NCI-H1694 (cell line): ENCODE data around the gene TRMT61A.
A peak's percentile ranks its signal among the peaks of the same experiment; 100 is the strongest.

Source experiments
- DNase-seq: peaks from one replicate; lab custom pipeline; 2025; lab: John Stamatoyannopoulos, UW

The TRMT61A gene

DNA sequence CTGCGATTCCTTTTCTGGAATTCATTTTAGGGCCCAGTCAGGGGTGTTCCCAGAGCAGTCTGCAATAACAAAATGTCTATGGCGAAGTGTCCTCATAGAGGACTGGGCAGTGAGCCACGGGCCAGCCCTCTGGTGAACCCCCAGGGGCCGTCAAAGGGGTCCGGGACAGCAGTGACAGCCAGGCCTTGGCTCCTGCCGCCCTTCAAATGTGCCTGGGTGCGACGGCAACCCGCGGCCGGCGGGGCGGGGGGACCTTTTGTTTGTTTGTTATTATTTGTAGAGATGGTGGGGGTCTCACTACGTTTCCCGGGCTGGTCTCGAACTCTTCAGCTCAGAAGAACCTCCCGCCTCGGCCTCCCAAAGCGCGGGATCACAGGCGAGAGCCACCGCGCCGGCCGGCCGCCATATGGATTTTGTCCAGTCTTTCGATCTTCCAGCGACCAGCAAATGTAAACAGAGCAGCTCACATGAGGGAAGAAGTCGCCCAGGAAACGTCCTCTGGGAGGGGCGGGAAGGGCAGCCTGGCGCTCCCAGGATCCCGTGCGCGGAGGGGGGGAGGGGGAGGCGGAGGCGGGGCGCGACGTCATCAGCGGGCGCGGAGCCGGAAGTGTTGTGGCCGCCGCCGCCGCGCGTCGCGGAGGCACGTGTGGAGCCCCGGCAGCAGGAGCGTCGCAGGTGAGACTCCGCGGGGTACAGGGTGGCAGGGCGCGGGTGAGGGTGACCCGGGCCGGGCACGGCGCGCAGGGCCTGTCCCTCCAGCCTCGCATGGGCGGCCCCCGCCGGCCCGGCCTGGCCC lies at the start of gene TRMT61A:
Gene TRMT61A (plus strand): TSS at position 610 of the 796 bp plus-strand sequence. CDS start 783 bp downstream, outside the sequence.
- DNase-seq, result peak; percentile 92

- DNase-seq, result no peak
These were observed 48.4 kb upstream of the TRMT61A start for GRCh38 chr14:103480595-103480994.

DNA sequence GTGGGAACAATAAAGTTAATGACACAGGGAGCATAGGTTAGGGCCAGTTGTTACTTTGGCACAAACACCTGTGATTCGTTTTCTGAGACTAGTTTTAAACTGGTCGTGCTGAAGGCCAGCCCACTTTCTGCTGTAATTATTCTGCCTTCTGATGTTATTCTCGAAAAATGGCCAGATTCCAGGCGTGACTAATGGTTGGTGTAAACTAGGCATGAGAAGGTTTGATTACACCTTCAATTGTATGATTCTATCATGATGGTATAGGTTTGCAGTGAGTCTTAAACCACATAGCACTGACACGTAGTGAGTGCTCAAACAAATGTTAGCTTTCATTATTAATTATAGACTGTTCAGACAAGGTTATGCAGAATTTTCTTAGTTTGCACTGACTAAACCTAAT lies 45.4 kb upstream of the TRMT61A start:
- peak; percentile 45 for DNase-seq

DNA sequence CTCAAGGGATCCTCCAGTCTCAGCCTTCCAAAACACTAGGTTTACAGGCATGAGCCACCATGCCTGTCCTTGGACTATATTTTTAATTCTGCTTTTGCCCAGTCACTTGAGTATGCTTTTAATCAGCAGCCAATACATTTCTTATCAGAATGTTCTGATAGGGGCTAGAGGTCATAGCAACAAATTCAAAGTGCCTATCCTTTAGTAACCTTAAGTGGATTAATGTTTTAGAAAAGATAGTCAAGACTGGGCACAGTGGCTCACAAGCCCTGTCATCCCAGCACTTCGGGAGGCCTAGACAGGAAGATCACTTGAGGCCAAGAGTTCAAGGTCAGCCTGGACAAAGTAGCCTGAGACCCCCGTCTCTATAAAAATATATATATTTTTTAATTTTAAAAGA lies 43.5 kb upstream of the TRMT61A start:
- no peak for DNase-seq

DNA sequence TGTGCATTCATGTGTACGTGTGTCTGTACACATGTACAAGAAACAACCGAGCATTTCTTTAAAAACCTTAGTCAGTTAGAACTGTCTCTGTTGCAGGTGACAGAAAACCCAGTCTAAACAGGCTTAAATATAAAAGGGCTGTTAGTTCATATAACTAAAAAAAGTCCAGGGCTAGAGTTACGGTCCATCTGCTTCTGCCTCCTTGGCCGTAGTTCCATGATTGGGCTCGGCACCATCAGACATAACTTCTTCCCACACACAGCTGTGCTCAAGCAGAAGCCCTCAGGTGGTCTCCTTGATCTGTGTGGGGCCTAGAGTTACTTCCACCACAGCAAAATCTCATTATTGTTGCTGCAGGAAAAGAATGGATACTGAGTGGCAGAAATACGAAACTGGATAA lies 40.9 kb upstream of the TRMT61A start:
- DNase-seq, result no peak

- no peak for DNase-seq
These were observed 40.0 kb upstream of the TRMT61A start for GRCh38 chr14:103488960-103489359.

GRCh38 chr14:103489621-103490020 lies 39.4 kb upstream of the TRMT61A start:
- DNase-seq, result no peak

GRCh38 chr14:103491691-103492090 lies 37.3 kb upstream of the TRMT61A start:
- no peak for DNase-seq

- no peak for DNase-seq
These were observed 36.7 kb upstream of the TRMT61A start for GRCh38 chr14:103492156-103492925.

- no peak for DNase-seq
These were observed 33.1 kb upstream of the TRMT61A start for GRCh38 chr14:103495854-103496253.

DNA sequence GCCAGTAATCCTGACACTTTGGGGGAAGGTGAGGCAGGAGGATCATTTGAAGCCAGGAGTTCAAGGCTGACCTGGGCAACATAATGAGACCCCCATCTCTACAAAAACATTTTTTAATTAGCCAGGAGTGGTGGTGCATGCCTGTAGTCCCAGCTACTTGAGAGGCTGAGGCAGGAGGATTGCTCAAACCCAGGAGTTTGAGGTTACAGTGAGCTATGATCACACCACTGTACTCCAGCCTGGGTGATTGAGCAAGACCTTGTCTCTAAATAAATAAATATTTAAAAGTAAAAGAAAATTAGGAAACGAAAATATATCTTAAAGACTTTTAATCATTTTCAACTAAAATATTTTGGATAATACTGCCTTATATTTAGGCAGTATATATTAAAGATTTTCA lies 32.2 kb upstream of the TRMT61A start:
- no peak for DNase-seq

DNA sequence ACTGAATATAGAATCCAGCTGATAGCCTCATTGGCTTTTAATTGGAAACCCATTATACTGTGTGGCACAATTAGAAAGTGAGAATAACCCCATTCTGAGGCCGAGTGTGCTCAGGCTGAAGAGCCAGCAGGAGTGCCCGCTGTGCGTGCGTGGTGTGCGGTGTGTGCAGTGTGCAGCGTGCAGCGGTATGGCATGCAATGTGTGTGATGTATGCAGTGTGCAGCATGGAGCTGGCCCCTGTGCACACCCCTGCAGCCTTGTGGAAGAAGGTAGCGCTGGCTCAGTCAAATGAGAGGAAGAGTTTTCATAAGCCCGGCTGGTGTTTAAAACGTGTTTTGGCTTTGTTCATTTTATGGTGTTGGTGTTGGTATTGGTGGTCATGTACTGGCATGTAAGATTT lies 29.3 kb upstream of the TRMT61A start:
- DNase-seq, result no peak

- DNase-seq, result peak; percentile 99
These were observed 28.6 kb upstream of the TRMT61A start for GRCh38 chr14:103500148-103500990.

DNA sequence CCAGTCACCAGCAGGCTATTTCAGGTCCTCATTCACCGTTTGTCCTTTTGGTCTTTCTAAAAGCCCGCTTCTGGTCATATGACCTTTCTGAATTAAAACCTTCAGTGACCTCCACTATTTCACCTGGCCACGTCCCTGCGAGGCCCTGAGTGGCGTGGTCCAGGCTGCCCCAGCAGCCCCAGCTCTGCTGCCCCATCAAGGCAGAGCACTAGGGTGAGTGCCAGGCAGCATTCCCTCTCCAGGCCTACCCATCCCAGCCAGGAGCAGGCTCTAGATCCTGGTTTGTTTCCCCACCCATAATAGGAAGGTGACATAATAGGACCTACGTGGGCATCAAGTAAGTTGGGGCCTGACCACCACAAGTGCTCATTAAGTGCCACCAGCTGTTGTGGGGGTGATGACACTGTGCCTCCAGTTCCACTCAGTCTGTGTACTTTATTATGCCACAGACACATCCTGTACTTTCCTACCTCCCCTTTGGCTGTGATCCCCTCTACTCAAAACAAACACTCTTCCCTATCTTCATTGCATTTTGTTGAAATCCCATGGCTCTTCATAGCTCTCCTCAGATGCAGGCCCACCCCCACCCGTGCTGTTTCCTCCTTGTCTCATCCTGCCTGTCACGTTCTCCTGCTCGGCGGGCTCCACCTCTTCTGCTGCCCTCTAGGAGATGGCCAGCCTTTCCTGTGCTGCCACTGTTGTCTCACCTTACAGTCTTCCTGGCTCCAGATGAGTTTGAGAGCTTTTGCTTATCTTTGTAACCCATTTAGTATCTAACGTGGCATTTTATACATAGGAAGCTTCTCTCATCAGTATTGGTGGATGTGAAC lies 27.7 kb upstream of the TRMT61A start:
- no peak for DNase-seq

GRCh38 chr14:103501921-103502669 lies 26.9 kb upstream of the TRMT61A start:
- no peak for DNase-seq

GRCh38 chr14:103502877-103503276 lies 26.1 kb upstream of the TRMT61A start:
- DNase-seq, result no peak

- no peak for DNase-seq
These were observed 25.7 kb upstream of the TRMT61A start for GRCh38 chr14:103503296-103503695.

DNA sequence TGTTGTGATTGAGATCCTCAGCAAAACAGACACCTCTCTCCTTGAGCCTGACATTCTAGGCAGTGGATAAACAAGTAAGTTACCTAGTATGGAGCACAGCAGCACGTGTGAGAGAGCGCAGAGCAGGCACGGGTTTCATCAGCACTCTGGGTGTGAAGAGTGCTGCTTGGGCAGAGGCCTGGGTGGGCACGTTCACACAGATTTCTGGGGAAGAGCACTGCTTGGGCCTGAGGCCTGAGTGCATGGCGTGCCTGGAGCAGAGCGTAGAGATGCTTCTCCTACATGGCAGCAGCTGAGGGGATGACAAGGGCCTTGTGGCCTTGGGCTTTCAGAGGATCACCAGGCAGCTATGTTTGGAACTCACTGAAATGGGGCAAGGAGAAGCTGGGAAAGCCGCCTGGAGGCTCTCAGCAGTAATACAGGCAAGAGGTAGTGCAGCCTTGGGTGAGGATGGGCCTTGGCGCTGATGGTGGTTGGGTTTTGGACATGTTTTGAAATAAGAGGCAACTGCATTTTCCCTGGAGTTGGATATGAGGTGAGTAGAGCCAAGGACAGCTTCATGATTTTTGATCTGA lies 23.9 kb upstream of the TRMT61A start:
- DNase-seq, result no peak

DNA sequence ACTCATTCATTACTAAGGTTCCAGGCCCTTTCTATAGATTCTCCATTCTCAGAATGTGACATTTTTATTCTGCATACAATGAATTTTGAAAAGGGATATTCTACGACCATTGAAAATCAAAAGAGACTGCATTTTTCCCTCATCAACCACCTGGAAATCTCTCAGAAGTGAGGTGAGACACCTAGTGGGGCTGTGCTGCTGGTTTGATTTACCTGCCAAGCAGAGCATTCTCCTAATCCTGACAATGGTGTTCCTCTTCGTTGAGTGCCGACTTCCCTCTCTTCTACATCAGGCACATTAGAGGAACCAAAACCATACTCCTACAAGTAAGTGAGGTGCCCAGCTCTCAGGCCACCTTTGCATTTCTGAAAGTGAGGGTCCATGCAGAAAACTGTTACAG lies 21.2 kb upstream of the TRMT61A start:
- no peak for DNase-seq
